Right lobe of liver (tissue), 4 donors: Measurements from ENCODE around the gene EHF.

Experiments used
- POLR2A ChIP-seq: fragments of 450-650 bp; IDR thresholded peaks from one replicate; pipeline ENCODE4 v1.6.1; 2017; ENCODE audit warnings: antibody characterized with exemption, mild to moderate bottlenecking
- TF ChIP-seq, protein P1 (sequence below), 4 donors: fragments of 200-600 bp in 3 of 4; fragments of 450-650 bp in 1 of 4; IDR thresholded peaks; one replicate each; pipeline versions ENCODE4 v1.5.1 to v1.8.0; 2016 to 2022; ENCODE audit warnings: antibody characterized with exemption in 4 of 4, mild to moderate bottlenecking in 2 of 4
- donor health status: DM: no; HTN: no; CAD: no.
- donor health status: DM: no; HTN: no; CAD: no.
- donor health status: DM: no; HTN: yes; CAD: no.

DNA sequence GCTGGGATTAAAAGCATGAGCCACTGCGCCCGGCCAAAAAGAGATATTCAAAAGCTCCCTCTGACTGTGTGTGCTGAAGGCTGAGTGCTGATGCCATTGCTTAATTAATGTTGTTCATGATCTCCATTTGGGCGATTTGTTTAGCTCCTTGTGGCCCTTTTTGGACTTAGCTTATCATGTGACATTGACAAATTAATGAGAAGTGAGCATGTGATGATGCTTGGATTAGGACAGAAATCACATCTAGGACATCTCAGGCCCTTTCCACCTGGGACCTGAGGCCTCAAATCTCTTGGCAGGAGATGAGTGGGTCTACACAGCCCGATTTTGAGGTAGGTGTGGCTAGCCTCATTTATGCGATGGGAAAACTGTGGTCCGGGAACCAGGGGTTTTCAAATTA lies 10.4 kb downstream of the EHF start:
- TF ChIP-seq, protein P1, sequence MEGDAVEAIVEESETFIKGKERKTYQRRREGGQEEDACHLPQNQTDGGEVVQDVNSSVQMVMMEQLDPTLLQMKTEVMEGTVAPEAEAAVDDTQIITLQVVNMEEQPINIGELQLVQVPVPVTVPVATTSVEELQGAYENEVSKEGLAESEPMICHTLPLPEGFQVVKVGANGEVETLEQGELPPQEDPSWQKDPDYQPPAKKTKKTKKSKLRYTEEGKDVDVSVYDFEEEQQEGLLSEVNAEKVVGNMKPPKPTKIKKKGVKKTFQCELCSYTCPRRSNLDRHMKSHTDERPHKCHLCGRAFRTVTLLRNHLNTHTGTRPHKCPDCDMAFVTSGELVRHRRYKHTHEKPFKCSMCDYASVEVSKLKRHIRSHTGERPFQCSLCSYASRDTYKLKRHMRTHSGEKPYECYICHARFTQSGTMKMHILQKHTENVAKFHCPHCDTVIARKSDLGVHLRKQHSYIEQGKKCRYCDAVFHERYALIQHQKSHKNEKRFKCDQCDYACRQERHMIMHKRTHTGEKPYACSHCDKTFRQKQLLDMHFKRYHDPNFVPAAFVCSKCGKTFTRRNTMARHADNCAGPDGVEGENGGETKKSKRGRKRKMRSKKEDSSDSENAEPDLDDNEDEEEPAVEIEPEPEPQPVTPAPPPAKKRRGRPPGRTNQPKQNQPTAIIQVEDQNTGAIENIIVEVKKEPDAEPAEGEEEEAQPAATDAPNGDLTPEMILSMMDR (IDR thresholded peaks at IDR 0.05) = no peak
- TF ChIP-seq POLR2A = no peak
